Naive thymus-derived CD4-positive, alpha-beta T cell (primary cell): ENCODE measurements around the gene DCBLD1. TPM values are rescaled to one million over a fixed set of nuclear protein-coding genes. Genes with fewer than 3 reads are reported as not detected.
A peak's percentile ranks its signal among the peaks of the same experiment; 100 is the strongest.

Source experiments
- ATAC-seq: fragments of 150-1000 bp; cut with Tn5 transposase; 2 replicates; pipeline ENCODE4 v1.10.0; 2021; ENCODE audit warnings: mild to moderate bottlenecking, moderate library complexity
- CTCF ChIA-PET: fragments of 350-600 bp; sonication (Branson Sonifier 250); formaldehyde crosslinking; loops from one replicate; lab custom pipeline; 2021; ENCODE audit warnings: antibody characterized with exemption; lab: Charles Lee
- POLR2A ChIA-PET: fragments of 350-600 bp; sonication (Branson Sonifier 250); formaldehyde crosslinking; loops from one replicate; lab custom pipeline; 2021; ENCODE audit warnings: antibody characterized with exemption, inconsistent platforms; lab: Charles Lee
- DNase-seq, 9 donors: peaks; one replicate each; pipeline versions ENCODE4 v3.0.0 to v3.0.0-alpha.2; 2020 to 2022; ENCODE audit warnings: mixed read lengths in 1 of 9
- H3K27ac ChIP-seq: one replicate; pipeline ENCODE4 v1.7.0; 2013; ENCODE audit warnings: mild to moderate bottlenecking, low read depth, low read length, moderate library complexity
- H3K27me3 ChIP-seq, 2 donors: one replicate each; pipeline ENCODE4 v1.7.0; 2013; ENCODE audit warnings: low read length in 2 of 2, mild to moderate bottlenecking in 2 of 2, moderate library complexity in 2 of 2; ENCODE audit not compliant: control insufficient read depth in 2 of 2, insufficient read depth in 2 of 2
- H3K36me3 ChIP-seq, 3 experiments: 1 replicate in 2 of 3; 2 replicates in 1 of 3; pipeline ENCODE4 v1.7.0; 2013; ENCODE audit warnings: low read length in 3 of 3, mild to moderate bottlenecking in 3 of 3, moderate library complexity in 1 of 3; ENCODE audit not compliant: insufficient read depth in 3 of 3, control insufficient read depth in 2 of 3
- H3K4me1 ChIP-seq, 2 donors: one replicate each; pipeline ENCODE4 v1.7.0; 2013; ENCODE audit warnings: low read length in 2 of 2, mild to moderate bottlenecking in 2 of 2, moderate library complexity in 1 of 2; ENCODE audit not compliant: control insufficient read depth in 2 of 2, insufficient read depth in 2 of 2
- H3K4me3 ChIP-seq: 2 replicates; pipeline ENCODE4 v1.7.0; 2013; ENCODE audit warnings: mild to moderate bottlenecking, low read length
- H3K9me3 ChIP-seq, 3 experiments: 1 replicate in 2 of 3; 2 replicates in 1 of 3; pipeline ENCODE4 v1.7.0; 2013; ENCODE audit warnings: low read length in 3 of 3; ENCODE audit not compliant: control insufficient read depth in 2 of 3
- H3K27ac Mint-ChIP-seq, 9 donors: one replicate each; pipeline ENCODE4 v1.8.0; 2020 to 2022; ENCODE audit warnings: mixed read lengths in 9 of 9, mild to moderate bottlenecking in 8 of 9, moderate library complexity in 5 of 9, inconsistent platforms in 2 of 9
- H3K27me3 Mint-ChIP-seq, 5 donors: one replicate each; pipeline ENCODE4 v1.8.0; 2021 to 2022; ENCODE audit warnings: mixed read lengths in 5 of 5, mild to moderate bottlenecking in 1 of 5
- H3K36me3 Mint-ChIP-seq, 5 donors: one replicate each; pipeline ENCODE4 v1.8.0; 2020 to 2022; ENCODE audit warnings: mixed read lengths in 5 of 5, mild to moderate bottlenecking in 3 of 5, inconsistent platforms in 1 of 5
- H3K4me1 Mint-ChIP-seq, 7 donors: one replicate each; pipeline ENCODE4 v1.8.0; 2020 to 2022; ENCODE audit warnings: mixed read lengths in 7 of 7, mild to moderate bottlenecking in 3 of 7, inconsistent platforms in 1 of 7
- H3K4me3 Mint-ChIP-seq, 10 donors: one replicate each; pipeline ENCODE4 v1.8.0; 2020 to 2022; ENCODE audit warnings: mild to moderate bottlenecking in 10 of 10, mixed read lengths in 10 of 10, moderate library complexity in 6 of 10, inconsistent platforms in 2 of 10
- H3K9me3 Mint-ChIP-seq, 11 donors: one replicate each; pipeline ENCODE4 v1.8.0; 2020 to 2022; ENCODE audit warnings: mixed read lengths in 11 of 11, mild to moderate bottlenecking in 4 of 11, inconsistent platforms in 1 of 11, moderate library complexity in 1 of 11
- intact Hi-C, 2 donors: fragments of 100-400 bp; cut with micrococcal nuclease; formaldehyde crosslinking; loops; one replicate each; pipeline ENCODE4 v1.15.1; 2023
- polyA plus RNA-seq, 2 donors: library from polyadenylated mRNA; unstranded; fragments of 300-500 nt; fragmentation: Illumina TruSeq; gene quantifications; one replicate each; pipeline ENCODE4 v1.2.3, GENCODE V29; 2021
- total RNA-seq, 6 experiments: library from RNA in 5 of 6; stranded (reverse) in 5 of 6; gene quantifications; 1 replicate in 5 of 6; 2 replicates in 1 of 6; pipeline ENCODE4 v1.2.3 and lab custom pipeline; 2021 to 2026

DCBLD1 gene
- total and polyA plus RNA-seq, 7 experiments from 2014 or later = 1.2 to 7.6 (median 4.4) TPM

DNA sequence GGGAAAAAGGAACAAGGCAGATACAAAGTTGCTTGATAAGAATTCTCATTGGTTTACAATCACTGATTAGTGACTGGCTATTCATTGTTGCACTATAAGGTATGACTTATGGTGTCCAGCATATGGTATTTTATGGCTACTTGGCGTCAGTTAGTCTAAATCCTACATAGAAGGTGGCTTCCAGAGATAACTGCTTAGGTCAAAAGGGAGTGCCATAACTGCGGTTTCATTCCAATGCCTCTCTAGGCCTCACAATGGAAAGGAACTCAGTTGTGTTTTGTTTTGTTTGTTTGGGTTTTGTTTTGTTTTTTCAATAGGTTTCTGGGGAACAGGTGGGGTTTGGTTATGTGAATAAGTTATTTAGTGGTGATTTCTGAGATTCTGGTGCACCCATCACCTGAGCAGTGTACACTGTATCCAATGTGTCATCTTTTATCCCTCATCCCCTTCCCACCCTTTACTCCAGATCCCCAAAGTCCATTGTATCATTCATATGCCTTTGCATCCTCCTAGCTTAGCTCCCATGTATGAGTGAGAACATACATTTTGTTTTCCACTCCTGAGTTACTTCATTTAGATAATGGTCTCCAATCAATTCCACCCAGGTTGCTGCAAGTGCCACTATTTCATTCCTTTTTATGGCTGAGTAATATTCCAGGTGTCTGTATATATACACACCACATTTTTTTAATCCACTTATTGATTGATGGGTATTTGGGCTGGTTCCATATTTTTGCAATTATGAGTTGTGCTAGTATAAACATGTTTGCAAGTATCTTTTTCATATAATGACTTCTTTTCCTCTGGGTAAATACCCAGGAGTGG, 112.8 kb downstream of the DCBLD1 start:
- Mint-ChIP-seq H3K36me3 (peaks cover 0 to 54% (median 38%) of the 10 kb centered on the region in 5 donors), H3K4me1 (peaks cover 23 to 41% (median 35%) of the 10 kb centered on the region in 7 donors), H3K27me3 (no peaks in the 10 kb centered on the region), H3K27ac (no peak overlapping the region), H3K9me3 (peaks cover 0 to 7% (median 0%) of the 10 kb centered on the region in 11 donors), H3K4me3 (no peak overlapping the region)
- ATAC-seq (no peak), DNase-seq (no peak)
- Histone ChIP-seq H3K4me3 (no peak overlapping the region), H3K4me1 (peaks cover 0 to 4% of the 10 kb centered on the region in 2 donors), H3K27me3 (no peaks in the 10 kb centered on the region), H3K9me3 (no peaks in the 10 kb centered on the region), H3K27ac (no peak overlapping the region), H3K36me3 (peaks cover 0 to under 1% (median 0%) of the 10 kb centered on the region in 3 experiments)
- intact Hi-C loops = no loop called here
- ChIA-PET CTCF (interaction anchor here (1.2 kb wide), 1 partner anchor 9 kb away, joined by 3 read pairs; no protein-coding TSS in a partner anchor), POLR2A (interaction anchor here (0.8 kb wide), 1 partner anchor 7 kb away, joined by 3 read pairs; the partner anchor contains the start of gene GOPC)

- POLR2A ChIA-PET = no interaction called here
- Histone ChIP-seq H3K27ac (no peak overlapping the region), H3K9me3 (no peaks in the 10 kb centered on the region), H3K36me3 (peaks cover 0 to 6% (median 0%) of the 10 kb centered on the region in 3 experiments), H3K4me1 (peaks cover 0 to 5% of the 10 kb centered on the region in 2 donors), H3K27me3 (no peaks in the 10 kb centered on the region), H3K4me3 (no peak overlapping the region)
- H3K36me3 Mint-ChIP-seq = peaks cover 0 to 49% (median 36%) of the 10 kb centered on the region in 5 donors
- peak overlapping the region in 1 of 10 donors; percentile 27 for H3K4me3 Mint-ChIP-seq
- ATAC-seq = no peak
- intact Hi-C loops = no loop called here
- H3K4me1 Mint-ChIP-seq = peaks cover 29 to 59% (median 44%) of the 10 kb centered on the region in 7 donors
- no peak overlapping the region for H3K27ac Mint-ChIP-seq
- H3K27me3 Mint-ChIP-seq = no peaks in the 10 kb centered on the region
- CTCF ChIA-PET = interaction anchor here (0.6 to 1.1 kb wide), 2 partner anchors 148 to 1231 kb away, joined by 4 read pairs; no protein-coding TSS in a partner anchor
- peaks cover 0 to 7% (median 0%) of the 10 kb centered on the region in 11 donors for H3K9me3 Mint-ChIP-seq
- no peak for DNase-seq
These were observed 115.3 kb downstream of the DCBLD1 start for GRCh38 chr6:117597755-117598154.

Other genes starting within 250 kb of the DCBLD1 start
- not detected for gene VGLL2, start 217.1 kb upstream of the DCBLD1 start, total RNA-seq
- not detected for gene VGLL2, start 217.1 kb upstream of the DCBLD1 start, polyA plus RNA-seq
- not detected for gene ROS1, start 56.7 kb upstream of the DCBLD1 start, total RNA-seq
- gene ROS1, start 56.7 kb upstream of the DCBLD1 start, polyA plus RNA-seq = not detected
- gene GOPC, start 119.8 kb downstream of the DCBLD1 start, total RNA-seq = 10 to 100 TPM; 16.2 to 39.4 (median 26.5) TPM
- gene GOPC, start 119.8 kb downstream of the DCBLD1 start, polyA plus RNA-seq = 10 to 100 TPM; 14.3 to 17.3 TPM
- gene NUS1, start 192.8 kb downstream of the DCBLD1 start, total RNA-seq = 10 to 100 TPM; 19.6 to 37.6 (median 33.2) TPM
- 10 to 100 TPM; 10.9 to 13.3 TPM for gene NUS1, start 192.8 kb downstream of the DCBLD1 start, polyA plus RNA-seq